WTC11 (cell line): ENCODE data around the gene LRRC10. TPM values are rescaled to one million over a fixed set of nuclear protein-coding genes. Genes with fewer than 3 reads are reported as not detected.

Experiments used
- ATAC-seq: fragments of 200-7000 bp; cut with Tn5 transposase; 2 replicates; pipeline ENCODE4 v1.10.0; 2021; ENCODE audit warnings: mild to moderate bottlenecking, moderate library complexity
- CTCF ChIA-PET: fragments of 300-600 bp; sonication (Branson Sonifier 250); formaldehyde crosslinking; loops from one replicate; lab custom pipeline; 2021; ENCODE audit warnings: antibody characterized with exemption; lab: Charles Lee
- POLR2A ChIA-PET: fragments of 350-600 bp; sonication (Branson Sonifier 250); formaldehyde crosslinking; loops from one replicate; lab custom pipeline; 2021; ENCODE audit warnings: antibody characterized with exemption; lab: Charles Lee
- DNase-seq: peaks from one replicate; pipeline ENCODE4 v3.0.0; 2021; ENCODE audit warnings: low spot score
- H3K27ac Mint-ChIP-seq: 2 replicates; pipeline ENCODE4 v1.8.0; 2021; ENCODE audit warnings: mixed read lengths
- H3K27me3 Mint-ChIP-seq: 2 replicates; pipeline ENCODE4 v1.8.0; 2021; ENCODE audit warnings: low read depth, mild to moderate bottlenecking, moderate library complexity, mixed read lengths
- H3K36me3 Mint-ChIP-seq: 2 replicates; pipeline ENCODE4 v1.8.0; 2021; ENCODE audit warnings: mixed read lengths
- H3K4me1 Mint-ChIP-seq: 2 replicates; pipeline ENCODE4 v1.8.0; 2022; ENCODE audit warnings: mixed read lengths
- H3K4me3 Mint-ChIP-seq: 2 replicates; pipeline ENCODE4 v1.8.0; 2021; ENCODE audit warnings: mild to moderate bottlenecking, moderate library complexity, mixed read lengths
- H3K9me3 Mint-ChIP-seq: 2 replicates; pipeline ENCODE4 v1.8.0; 2021; ENCODE audit warnings: mixed read lengths
- CREB1 ChIP-seq: sonication (generic); formaldehyde crosslinking; IDR thresholded peaks from 2 replicates; pipeline ENCODE4 v1.8.0; 2023; ENCODE audit warnings: mild to moderate bottlenecking, missing genetic modification reagents
- EMX1 ChIP-seq: fragments of 250-450 bp; sonication (Bioruptor Pico); IDR thresholded peaks from 2 replicates; pipeline ENCODE4 v1.8.0; 2021; ENCODE audit warnings: mild to moderate bottlenecking
- ESRRA ChIP-seq: sonication (generic); formaldehyde crosslinking; IDR thresholded peaks from 2 replicates; pipeline ENCODE4 v1.8.1; 2022; ENCODE audit warnings: mild to moderate bottlenecking, missing genetic modification reagents, borderline replicate concordance
- FOXJ3 ChIP-seq: sonication (generic); formaldehyde crosslinking; IDR thresholded peaks from 2 replicates; pipeline ENCODE4 v1.9.0; 2021; ENCODE audit warnings: missing genetic modification reagents, mild to moderate bottlenecking, borderline replicate concordance
- FOXP1 ChIP-seq: sonication (generic); formaldehyde crosslinking; IDR thresholded peaks from 2 replicates; pipeline ENCODE4 v1.8.0; 2022; ENCODE audit warnings: missing genetic modification reagents, mild to moderate bottlenecking, moderate library complexity, borderline replicate concordance
- GRHL2 ChIP-seq: fragments of 250-450 bp; sonication (Bioruptor Pico); IDR thresholded peaks from 2 replicates; pipeline ENCODE4 v1.8.0; 2022; ENCODE audit warnings: mild to moderate bottlenecking, moderate library complexity; ENCODE audit not compliant: insufficient replicate concordance, severe bottlenecking
- MYBL2 ChIP-seq: sonication (generic); formaldehyde crosslinking; IDR thresholded peaks from 2 replicates; pipeline ENCODE4 v1.8.1; 2023; ENCODE audit warnings: mild to moderate bottlenecking, moderate library complexity, missing genetic modification reagents
- TCF7 ChIP-seq: sonication (generic); formaldehyde crosslinking; IDR thresholded peaks from 2 replicates; pipeline ENCODE4 v1.8.0; 2022; ENCODE audit warnings: mild to moderate bottlenecking, low read depth, missing genetic modification reagents, moderate library complexity
- ZNF121 ChIP-seq: sonication (generic); formaldehyde crosslinking; IDR thresholded peaks from 2 replicates; pipeline ENCODE4 v1.8.0; 2023; ENCODE audit warnings: missing genetic modification reagents
- total RNA-seq: library from RNA; stranded (reverse); gene quantifications from 3 replicates; pipeline ENCODE4 v1.2.3, GENCODE V29; 2021
- TF ChIP-seq, protein P1 (sequence below): sonication (generic); formaldehyde crosslinking; IDR thresholded peaks from 2 replicates; pipeline ENCODE4 v1.8.1; 2023; ENCODE audit warnings: mild to moderate bottlenecking, missing genetic modification reagents, borderline replicate concordance
- TF ChIP-seq, protein P2 (sequence below): sonication (generic); formaldehyde crosslinking; IDR thresholded peaks from 2 replicates; pipeline ENCODE4 v1.8.1; 2023; ENCODE audit warnings: mild to moderate bottlenecking, moderate library complexity, missing genetic modification reagents
- TF ChIP-seq, protein P3 (sequence below): sonication (generic); formaldehyde crosslinking; IDR thresholded peaks from 2 replicates; pipeline ENCODE4 v1.8.1; 2022; ENCODE audit warnings: mild to moderate bottlenecking, missing genetic modification reagents, moderate library complexity, borderline replicate concordance
- TF ChIP-seq, protein P4 (sequence below): fragments of 250-450 bp; sonication (Bioruptor Pico); IDR thresholded peaks from 2 replicates; pipeline ENCODE4 v1.9.0; 2021; ENCODE audit warnings: mild to moderate bottlenecking, borderline replicate concordance
- TF ChIP-seq, protein P5 (sequence below): fragments of 250-450 bp; sonication (Bioruptor Pico); IDR thresholded peaks from 2 replicates; pipeline ENCODE4 v1.9.0; 2021; ENCODE audit warnings: mild to moderate bottlenecking

The LRRC10 gene
- total RNA-seq, 1 experiment from 2014 or later = not detected

DNA sequence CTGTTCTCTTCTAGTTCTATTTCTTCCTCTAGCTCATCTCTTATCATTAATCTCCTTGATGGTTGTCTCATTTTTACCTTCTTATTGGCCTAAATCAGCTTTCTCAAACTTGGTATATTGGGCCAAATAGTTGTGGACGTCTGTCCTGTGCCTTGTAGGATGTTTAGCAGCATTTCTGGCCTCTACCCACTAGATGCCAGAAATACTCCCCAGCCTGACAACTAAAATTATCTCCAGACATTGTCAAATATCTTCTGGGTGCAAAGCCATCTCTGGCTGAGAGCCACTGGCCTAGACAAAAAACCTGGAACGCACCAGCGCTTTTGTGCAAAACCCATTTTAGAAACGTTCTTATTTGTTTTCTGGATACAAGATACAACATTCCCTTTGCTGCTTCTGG, 38.8 kb upstream of the LRRC10 start (continued):
- TF ChIP-seq, protein P1, sequence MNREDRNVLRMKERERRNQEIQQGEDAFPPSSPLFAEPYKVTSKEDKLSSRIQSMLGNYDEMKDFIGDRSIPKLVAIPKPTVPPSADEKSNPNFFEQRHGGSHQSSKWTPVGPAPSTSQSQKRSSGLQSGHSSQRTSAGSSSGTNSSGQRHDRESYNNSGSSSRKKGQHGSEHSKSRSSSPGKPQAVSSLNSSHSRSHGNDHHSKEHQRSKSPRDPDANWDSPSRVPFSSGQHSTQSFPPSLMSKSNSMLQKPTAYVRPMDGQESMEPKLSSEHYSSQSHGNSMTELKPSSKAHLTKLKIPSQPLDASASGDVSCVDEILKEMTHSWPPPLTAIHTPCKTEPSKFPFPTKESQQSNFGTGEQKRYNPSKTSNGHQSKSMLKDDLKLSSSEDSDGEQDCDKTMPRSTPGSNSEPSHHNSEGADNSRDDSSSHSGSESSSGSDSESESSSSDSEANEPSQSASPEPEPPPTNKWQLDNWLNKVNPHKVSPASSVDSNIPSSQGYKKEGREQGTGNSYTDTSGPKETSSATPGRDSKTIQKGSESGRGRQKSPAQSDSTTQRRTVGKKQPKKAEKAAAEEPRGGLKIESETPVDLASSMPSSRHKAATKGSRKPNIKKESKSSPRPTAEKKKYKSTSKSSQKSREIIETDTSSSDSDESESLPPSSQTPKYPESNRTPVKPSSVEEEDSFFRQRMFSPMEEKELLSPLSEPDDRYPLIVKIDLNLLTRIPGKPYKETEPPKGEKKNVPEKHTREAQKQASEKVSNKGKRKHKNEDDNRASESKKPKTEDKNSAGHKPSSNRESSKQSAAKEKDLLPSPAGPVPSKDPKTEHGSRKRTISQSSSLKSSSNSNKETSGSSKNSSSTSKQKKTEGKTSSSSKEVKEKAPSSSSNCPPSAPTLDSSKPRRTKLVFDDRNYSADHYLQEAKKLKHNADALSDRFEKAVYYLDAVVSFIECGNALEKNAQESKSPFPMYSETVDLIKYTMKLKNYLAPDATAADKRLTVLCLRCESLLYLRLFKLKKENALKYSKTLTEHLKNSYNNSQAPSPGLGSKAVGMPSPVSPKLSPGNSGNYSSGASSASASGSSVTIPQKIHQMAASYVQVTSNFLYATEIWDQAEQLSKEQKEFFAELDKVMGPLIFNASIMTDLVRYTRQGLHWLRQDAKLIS = no peak
- TF ChIP-seq EMX1 (CRISPR knock-in tag) (no peak), ZNF121 (CRISPR knock-in tag) (no peak), MYBL2 (CRISPR knock-in tag) (no peak)

DNA sequence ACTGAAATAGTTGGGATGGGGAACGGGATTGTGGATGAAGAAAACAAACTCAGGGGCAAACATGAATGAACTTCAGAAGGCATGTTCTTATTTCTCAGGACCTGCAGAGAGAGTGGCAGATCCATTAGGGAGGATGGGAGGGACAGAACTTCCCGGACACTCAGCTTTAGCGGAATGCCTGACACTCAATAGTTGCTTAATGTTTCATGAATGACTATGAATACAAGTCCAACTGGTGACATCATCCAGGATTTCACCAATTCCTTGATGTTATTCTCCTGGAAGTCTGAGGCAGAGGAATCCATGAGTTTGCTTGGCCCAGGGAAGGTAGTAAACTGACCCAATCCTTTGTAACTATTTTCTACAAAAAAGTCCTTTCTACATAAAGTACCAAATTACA, 37.8 kb upstream of the LRRC10 start:
- Mint-ChIP-seq H3K4me3 (no peak overlapping the region), H3K27me3 (no peaks in the 10 kb centered on the region; the same call in 1 of the 2 replicates), H3K27ac (no peak overlapping the region), H3K9me3 (no peaks in the 10 kb centered on the region), H3K36me3 (no peaks in the 10 kb centered on the region), H3K4me1 (no peaks in the 10 kb centered on the region)
- TF ChIP-seq GRHL2 (CRISPR knock-in tag) = no peak
- TF ChIP-seq, protein P2, sequence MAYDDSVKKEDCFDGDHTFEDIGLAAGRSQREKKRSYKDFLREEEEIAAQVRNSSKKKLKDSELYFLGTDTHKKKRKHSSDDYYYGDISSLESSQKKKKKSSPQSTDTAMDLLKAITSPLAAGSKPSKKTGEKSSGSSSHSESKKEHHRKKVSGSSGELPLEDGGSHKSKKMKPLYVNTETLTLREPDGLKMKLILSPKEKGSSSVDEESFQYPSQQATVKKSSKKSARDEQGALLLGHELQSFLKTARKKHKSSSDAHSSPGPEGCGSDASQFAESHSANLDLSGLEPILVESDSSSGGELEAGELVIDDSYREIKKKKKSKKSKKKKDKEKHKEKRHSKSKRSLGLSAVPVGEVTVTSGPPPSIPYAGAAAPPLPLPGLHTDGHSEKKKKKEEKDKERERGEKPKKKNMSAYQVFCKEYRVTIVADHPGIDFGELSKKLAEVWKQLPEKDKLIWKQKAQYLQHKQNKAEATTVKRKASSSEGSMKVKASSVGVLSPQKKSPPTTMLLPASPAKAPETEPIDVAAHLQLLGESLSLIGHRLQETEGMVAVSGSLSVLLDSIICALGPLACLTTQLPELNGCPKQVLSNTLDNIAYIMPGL (CRISPR knock-in tag) = no peak
- TF ChIP-seq, protein P3, sequence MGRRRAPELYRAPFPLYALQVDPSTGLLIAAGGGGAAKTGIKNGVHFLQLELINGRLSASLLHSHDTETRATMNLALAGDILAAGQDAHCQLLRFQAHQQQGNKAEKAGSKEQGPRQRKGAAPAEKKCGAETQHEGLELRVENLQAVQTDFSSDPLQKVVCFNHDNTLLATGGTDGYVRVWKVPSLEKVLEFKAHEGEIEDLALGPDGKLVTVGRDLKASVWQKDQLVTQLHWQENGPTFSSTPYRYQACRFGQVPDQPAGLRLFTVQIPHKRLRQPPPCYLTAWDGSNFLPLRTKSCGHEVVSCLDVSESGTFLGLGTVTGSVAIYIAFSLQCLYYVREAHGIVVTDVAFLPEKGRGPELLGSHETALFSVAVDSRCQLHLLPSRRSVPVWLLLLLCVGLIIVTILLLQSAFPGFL (CRISPR knock-in tag) = no peak
- DNase-seq (no peak), ATAC-seq (no peak)
- POLR2A ChIA-PET = no interaction called here
- CTCF ChIA-PET = interaction anchor here (1.2 kb wide), 1 partner anchor 8 kb away, joined by 4 read pairs; no protein-coding TSS in a partner anchor

DNA sequence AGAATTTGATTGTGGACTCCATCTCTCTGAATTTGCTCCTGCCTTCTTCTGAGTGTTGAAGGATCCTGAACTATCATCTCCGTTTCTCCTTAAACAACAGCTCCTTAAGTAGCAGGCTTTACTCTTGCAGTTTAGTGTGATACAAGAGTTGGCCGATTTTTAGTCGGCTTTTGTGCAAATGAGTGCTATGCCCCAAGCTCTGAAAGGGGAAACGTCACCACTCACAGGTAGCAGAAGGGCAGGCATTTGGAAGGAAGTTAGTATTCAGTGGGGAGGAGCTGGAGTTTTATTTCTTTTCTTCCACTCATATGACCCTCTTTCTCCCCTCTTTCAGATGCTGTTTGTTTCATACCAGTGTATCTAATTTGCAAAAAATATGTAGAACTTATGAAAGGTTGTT, 36.5 kb upstream of the LRRC10 start:
- CTCF ChIA-PET = no interaction called here
- no peak for DNase-seq
- no peak overlapping the region for H3K4me3 Mint-ChIP-seq
- peaks cover 3% of the 10 kb centered on the region; the same call in 1 of the 2 replicates for H3K27me3 Mint-ChIP-seq
- TF ChIP-seq, protein P2 (CRISPR knock-in tag) = no peak
- no peak for TF ChIP-seq CREB1 (CRISPR knock-in tag)
- TF ChIP-seq, protein P4, sequence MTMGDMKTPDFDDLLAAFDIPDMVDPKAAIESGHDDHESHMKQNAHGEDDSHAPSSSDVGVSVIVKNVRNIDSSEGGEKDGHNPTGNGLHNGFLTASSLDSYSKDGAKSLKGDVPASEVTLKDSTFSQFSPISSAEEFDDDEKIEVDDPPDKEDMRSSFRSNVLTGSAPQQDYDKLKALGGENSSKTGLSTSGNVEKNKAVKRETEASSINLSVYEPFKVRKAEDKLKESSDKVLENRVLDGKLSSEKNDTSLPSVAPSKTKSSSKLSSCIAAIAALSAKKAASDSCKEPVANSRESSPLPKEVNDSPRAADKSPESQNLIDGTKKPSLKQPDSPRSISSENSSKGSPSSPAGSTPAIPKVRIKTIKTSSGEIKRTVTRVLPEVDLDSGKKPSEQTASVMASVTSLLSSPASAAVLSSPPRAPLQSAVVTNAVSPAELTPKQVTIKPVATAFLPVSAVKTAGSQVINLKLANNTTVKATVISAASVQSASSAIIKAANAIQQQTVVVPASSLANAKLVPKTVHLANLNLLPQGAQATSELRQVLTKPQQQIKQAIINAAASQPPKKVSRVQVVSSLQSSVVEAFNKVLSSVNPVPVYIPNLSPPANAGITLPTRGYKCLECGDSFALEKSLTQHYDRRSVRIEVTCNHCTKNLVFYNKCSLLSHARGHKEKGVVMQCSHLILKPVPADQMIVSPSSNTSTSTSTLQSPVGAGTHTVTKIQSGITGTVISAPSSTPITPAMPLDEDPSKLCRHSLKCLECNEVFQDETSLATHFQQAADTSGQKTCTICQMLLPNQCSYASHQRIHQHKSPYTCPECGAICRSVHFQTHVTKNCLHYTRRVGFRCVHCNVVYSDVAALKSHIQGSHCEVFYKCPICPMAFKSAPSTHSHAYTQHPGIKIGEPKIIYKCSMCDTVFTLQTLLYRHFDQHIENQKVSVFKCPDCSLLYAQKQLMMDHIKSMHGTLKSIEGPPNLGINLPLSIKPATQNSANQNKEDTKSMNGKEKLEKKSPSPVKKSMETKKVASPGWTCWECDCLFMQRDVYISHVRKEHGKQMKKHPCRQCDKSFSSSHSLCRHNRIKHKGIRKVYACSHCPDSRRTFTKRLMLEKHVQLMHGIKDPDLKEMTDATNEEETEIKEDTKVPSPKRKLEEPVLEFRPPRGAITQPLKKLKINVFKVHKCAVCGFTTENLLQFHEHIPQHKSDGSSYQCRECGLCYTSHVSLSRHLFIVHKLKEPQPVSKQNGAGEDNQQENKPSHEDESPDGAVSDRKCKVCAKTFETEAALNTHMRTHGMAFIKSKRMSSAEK = no peak
- no peak for TF ChIP-seq ESRRA (CRISPR knock-in tag)
- no peak for TF ChIP-seq TCF7 (CRISPR knock-in tag)
- no peak for TF ChIP-seq FOXJ3 (CRISPR knock-in tag)
- TF ChIP-seq, protein P5, sequence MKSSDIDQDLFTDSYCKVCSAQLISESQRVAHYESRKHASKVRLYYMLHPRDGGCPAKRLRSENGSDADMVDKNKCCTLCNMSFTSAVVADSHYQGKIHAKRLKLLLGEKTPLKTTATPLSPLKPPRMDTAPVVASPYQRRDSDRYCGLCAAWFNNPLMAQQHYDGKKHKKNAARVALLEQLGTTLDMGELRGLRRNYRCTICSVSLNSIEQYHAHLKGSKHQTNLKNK (CRISPR knock-in tag) = no peak
- no peak for TF ChIP-seq FOXP1 (CRISPR knock-in tag)
- TF ChIP-seq, all 79 proteins: peak for 0
- no peak overlapping the region for H3K27ac Mint-ChIP-seq
- ATAC-seq = no peak
- no peaks in the 10 kb centered on the region for H3K36me3 Mint-ChIP-seq
- H3K4me1 Mint-ChIP-seq = no peaks in the 10 kb centered on the region
- POLR2A ChIA-PET = no interaction called here
- H3K9me3 Mint-ChIP-seq = no peaks in the 10 kb centered on the region
